HG03520 (cell line): ENCODE results near the gene LCN10.
A peak's percentile ranks its signal among the peaks of the same experiment; 100 is the strongest.
"Not testable (repeated sequence)": the region's sequence is repeated elsewhere in the genome, so short reads cannot be mapped to it uniquely, and the experiment has no call there.

Source experiments
- ATAC-seq: cut with Tn5 transposase; IDR thresholded peaks from one replicate; pipeline ENCODE4 v1.9.1; 2021; ENCODE audit warnings: mild to moderate bottlenecking, moderate library complexity; ENCODE audit not compliant: unreplicated experiment

LCN10 gene

GRCh38 chr9:136704741-136705140 is 38.0 kb downstream of the LCN10 start:
- ATAC-seq, result not testable (repeated sequence)

DNA sequence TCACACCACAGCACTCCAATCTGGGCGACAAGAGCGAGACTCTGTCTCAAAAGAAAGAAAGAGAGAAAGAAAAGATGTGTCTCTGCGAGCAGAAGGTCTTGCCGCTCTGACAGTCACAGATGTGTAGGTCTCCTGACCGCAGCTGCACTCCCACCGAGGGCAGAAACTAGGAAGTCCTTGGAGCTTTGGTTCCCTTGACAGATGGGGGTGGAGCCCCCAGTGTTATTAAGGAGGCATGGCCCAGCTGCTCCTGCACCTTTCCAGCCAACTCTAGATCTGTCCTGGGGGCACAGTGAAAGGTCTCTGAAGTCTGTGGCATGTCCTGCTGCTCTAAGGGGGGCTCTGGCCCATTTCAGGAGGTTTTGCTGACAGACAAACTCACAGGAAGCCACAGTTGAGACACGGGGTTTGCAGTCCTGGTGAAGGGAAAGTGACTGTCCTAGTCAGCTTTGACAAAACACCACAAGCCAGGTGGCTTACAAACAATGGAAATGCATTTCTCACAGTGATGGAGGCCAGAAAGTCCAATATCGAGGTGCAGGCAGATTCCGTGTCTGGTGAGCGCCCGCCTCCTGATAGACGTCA is 39.4 kb downstream of the LCN10 start:
- no peak for ATAC-seq

DNA sequence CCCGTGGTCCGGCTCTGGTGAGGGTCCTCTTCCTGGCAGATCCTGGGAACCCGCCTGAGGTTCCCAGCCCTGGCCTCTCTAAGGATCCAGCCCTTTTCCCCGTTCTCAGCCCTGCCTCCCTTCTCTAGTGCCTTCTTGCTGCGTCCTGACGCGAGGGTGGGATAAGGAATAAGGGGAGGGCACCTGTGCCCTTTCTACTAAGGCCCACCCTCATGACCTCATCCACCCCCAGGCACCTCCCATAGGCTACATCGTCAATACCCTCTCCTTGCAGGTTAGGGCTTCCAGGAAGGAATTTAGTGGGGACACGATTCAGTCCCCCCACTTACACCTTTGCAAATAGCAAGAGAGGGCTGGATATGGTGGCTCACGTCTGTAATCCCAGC is 41.1 kb downstream of the LCN10 start:
- no peak for ATAC-seq

GRCh38 chr9:136700959-136701667 is 41.6 kb downstream of the LCN10 start:
- peak; percentile 69 for ATAC-seq

GRCh38 chr9:136700304-136700703 is 42.4 kb downstream of the LCN10 start:
- ATAC-seq, result no peak

DNA sequence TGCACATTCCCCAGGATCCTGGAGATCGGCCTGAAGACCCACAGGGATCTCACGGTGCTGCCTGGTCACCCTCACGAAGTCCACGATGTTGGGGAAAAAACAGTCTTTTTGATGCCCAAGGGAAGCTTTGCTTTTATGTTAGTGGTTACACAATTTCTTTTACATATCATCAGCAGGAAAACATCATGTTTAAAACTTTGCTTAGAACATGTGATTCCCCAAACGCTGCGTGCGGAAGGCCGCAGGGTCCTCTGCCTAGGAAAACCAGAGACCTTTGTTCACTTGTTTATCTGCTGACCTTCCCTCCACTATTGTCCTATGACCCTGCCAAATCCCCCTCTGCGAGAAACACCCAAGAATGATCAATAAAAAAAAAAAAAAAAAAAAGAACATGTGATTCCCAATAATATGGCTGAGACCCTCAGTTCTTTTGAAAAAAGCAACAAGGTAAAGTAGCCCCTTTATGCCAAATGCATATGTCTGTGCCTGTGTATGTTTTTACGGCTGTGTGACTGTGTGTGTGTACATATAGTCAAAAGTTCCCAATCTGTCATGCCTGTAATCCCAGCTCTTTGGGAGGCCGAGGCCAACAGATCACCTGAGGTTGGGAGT is 44.0 kb downstream of the LCN10 start:
- no peak for ATAC-seq

DNA sequence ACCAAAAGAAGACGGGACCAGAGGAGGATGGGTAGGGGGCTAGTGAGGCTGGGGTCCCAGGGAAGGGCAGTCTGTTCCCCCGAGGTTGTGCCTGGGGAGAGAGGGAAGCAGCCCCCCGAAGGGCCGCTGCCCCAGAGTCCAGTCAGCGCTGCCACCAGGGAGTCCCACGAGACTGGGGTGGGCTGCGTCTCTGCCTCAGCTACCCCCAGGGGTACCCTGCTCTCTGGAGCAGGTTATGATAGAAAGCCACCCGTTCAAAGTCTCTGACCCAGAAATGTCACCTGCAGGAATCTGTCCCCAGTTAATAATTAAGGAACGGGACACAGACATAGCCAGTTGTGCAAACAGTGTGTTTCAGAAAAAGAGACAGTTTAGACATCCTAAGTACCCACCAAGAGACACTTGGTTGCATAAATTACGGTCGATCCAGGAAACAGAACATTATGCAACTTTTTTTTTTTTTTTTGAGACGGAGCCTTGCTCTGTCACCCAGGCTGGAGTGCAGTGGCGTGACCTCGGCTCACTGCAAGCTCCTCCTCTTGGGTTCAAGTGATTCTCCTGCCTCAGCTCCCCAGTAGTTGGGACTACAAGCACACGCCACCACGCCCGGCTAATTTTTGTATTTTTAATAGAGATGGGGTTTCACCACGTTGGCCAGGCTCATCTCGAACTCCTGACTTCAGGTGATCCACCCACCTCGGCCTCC is 44.8 kb downstream of the LCN10 start:
- ATAC-seq, result no peak

- no peak for ATAC-seq
Observed at GRCh38 chr9:136697146-136697820, 45.5 kb downstream of the LCN10 start.

- ATAC-seq, result no peak
Observed at GRCh38 chr9:136696502-136696901, 46.2 kb downstream of the LCN10 start.

DNA sequence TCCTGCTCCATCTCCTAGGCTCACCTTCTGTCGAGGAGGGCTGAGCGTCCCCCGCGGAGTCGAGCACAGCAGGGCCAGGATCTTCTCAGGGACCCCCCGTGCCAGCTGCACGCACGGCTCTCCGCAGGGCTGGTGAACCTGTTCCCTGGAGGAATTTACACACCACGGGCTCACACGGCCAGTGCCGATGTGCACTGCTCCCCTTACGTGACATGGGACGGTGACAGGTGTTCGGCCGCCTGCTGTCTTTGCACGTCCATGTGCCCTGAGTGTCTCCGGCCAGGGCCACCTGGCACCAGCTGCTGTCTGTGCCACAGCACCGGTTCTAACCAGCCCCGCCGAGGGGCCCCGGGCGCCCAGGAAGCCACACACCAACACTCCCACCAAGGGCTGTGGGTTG is 46.8 kb downstream of the LCN10 start:
- no peak for ATAC-seq

- no peak for ATAC-seq
Observed at GRCh38 chr9:136695435-136695895, 47.3 kb downstream of the LCN10 start.

- ATAC-seq, result no peak
Observed at GRCh38 chr9:136694872-136695247, 47.9 kb downstream of the LCN10 start.

DNA sequence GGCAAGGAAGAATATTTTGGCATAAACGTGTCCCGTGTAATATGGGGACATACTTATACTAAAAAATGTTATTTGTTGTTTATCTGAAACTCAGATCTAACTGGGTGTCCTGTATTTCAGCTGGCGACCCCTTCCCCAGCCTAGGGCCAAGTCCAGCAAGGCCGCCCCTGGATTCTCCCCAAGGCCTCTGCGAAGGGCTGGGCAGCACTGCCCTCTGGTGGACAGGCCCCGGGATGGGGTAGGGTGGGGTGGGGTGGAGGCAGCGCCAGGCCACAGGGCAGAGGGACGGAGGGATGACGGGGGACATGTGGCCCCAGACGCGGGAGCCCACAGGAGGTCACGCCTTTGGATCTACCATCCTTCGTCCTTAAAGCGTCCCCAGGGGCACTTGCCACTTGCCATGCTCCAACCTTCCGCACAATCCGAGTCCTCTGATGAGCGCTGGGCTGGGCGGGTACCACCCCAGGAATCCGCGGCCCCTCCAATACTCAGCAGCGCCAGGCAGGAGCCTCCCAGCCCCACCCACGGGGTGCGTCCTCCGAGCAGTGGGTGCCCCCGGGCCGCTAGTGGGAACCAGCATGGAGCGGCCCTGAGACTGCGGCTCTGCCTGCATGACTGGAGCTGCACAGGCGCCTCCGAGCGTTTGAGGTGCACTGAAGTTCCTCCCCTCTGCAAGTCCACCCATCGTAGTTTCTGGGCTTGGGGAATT is 48.4 kb downstream of the LCN10 start:
- no peak for ATAC-seq

DNA sequence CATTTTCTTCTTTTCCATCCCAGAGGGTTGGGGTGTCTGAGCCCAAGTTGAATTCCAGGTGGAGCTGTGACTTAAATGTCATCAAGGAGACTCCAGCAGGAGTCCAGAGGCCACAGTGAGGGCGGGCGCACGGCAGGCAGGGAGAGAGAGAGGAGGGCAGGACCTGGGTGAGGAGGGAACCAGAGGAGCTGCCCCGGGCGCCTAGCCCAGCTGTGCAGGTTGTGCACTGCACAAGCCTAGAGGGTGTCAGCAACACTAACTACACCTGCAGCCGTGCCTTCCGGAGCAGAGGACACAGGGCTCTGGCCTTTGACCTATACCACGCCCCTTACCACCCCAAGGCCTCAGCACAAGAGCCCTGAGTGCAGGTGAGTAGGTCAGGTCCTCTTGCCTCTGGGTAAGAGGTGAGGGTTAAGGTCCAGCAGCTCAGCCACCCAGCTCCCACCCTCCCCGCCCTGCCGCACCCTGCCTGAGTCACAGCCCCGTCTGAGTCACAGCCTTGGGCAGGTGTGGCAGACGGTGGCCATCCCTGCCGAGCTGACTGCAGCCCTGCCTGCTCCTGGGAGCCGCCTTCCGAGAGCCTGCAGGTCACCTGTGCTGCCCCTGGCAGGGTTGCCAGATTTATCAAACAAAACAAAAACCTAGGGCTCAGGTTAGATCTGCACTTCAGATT is 49.1 kb downstream of the LCN10 start:
- ATAC-seq, result no peak

- ATAC-seq, result no peak
Observed at GRCh38 chr9:136693135-136693489, 49.6 kb downstream of the LCN10 start.

DNA sequence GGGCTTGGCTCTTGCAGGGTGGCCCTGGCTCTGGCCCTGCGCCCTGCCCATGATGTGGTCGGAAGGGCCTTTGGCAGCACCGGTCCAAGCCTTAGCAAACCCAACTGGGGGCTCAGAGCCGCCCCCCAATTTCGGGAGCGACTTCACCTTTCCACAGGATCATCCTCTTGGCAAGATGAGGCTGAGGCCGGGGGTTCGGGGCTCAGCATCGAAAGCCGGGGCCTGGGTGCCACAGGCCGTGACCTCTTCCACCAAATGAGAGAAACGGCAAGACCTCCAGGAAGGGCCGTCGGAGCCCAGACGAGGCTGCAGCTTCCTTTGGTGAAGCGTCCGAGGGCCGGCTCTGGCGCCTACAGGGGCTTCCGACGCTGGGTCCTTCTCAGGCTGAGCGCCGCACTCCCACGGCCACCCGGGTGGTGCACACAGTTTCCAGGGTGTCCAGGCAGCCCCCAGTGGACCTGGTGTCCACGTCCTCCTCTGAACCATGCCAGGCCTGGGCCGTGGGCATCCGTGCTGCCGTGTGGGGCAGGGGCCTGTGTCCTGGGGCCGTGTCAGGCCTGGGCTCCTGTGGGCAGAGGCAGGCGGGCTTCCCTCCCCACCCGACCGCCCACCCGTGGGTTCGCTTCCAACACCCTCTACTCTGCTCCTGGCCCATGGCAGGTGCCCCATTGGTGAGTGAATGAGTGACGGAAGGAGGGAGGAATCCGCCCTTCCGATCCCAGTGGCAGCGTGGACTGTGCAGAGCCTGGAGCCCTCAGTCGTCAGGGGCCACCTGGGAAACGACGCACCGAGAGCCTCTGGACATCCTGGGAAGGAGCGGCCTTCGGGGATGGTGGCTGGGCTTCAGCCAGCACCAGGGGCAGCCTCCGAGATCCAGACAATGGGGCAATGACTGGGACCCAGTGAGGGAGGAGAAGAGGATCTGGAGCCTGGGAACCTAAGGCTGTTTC is 50.3 kb downstream of the LCN10 start:
- no peak for ATAC-seq

- ATAC-seq, result no peak
Observed at GRCh38 chr9:136691316-136692184, 51.2 kb downstream of the LCN10 start.

GRCh38 chr9:136690806-136691261 is 51.9 kb downstream of the LCN10 start:
- ATAC-seq, result no peak
